ENCODE results near the gene TECPR2. TPM values are rescaled to one million over a fixed set of nuclear protein-coding genes. Genes with fewer than 3 reads are reported as not detected.

TECPR2 gene
- total RNA-seq, 2 donors from 2014 or later, result 7.0 to 51.4 TPM

GRCh38 chr14:102342238-102342637, 20.5 kb upstream of the TECPR2 start:
- ATAC-seq (no peak), DNase-seq (no peak)
- 85 to 90% methylated on average over 5 of the region's 5 CpGs for WGBS, 2 donors
- intact Hi-C loops (cut with DNase I), result no loop called here
- Histone ChIP-seq H3K27ac (no peak overlapping the region), H3K4me1 (no peaks in the 10 kb centered on the region), H3K9me3 (no peaks in the 10 kb centered on the region), H3K27me3 (no peaks in the 10 kb centered on the region), H3K36me3 (replicated peaks in 1 of 2; ENCODE audit: insufficient read depth in 1 of 2, low read depth in 2 of 2) (peaks cover 3 to 39% of the 10 kb centered on the region in 2 donors), H3K4me3 (no peak overlapping the region)
- TF ChIP-seq POLR2A (IDR thresholded peaks at IDR 0.05), result no peak
- no peak for TF ChIP-seq CTCF (IDR thresholded peaks at IDR 0.05)

DNA sequence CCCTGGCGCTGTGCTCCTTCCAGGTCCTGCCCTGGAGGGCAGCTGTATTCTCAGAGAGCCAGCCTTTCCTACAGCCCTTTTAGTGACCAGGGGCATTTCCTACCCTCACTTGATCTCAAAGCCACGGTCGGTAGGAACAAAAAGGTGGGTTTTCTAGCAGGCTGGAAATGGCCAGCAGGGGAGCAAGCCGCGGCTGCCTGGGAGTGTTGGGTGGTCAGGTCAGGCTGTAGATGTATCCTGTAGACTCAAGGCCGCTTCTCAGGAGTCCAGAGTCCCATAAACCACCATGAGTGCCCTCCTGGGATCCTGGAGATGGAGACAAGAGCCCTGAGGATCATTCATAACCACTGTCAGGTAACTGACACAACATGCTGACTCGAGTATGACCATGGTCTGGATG, 18.7 kb upstream of the TECPR2 start:
- H3K27me3 ChIP-seq, result no peaks in the 10 kb centered on the region
- peaks cover 3 to 43% of the 10 kb centered on the region in 2 donors for H3K36me3 ChIP-seq (replicated peaks in 1 of 2; ENCODE audit: insufficient read depth in 1 of 2, low read depth in 2 of 2)
- WGBS, 2 donors, result 80 to 90% methylated on average over 4 to 7 of the region's 7 CpGs
- intact Hi-C loops (cut with DNase I), result no loop called here
- ATAC-seq (no peak), DNase-seq (no peak)
- H3K4me1 ChIP-seq, result no peaks in the 10 kb centered on the region
- no peak overlapping the region for H3K27ac ChIP-seq
- no peak overlapping the region for H3K4me3 ChIP-seq
- H3K9me3 ChIP-seq, result no peaks in the 10 kb centered on the region
- no peak for TF ChIP-seq CTCF (IDR thresholded peaks at IDR 0.05)
- no peak for TF ChIP-seq POLR2A (IDR thresholded peaks at IDR 0.05)

- DNase-seq (no peak), ATAC-seq (no peak)
- Histone ChIP-seq H3K4me1 (no peaks in the 10 kb centered on the region), H3K4me3 (no peak overlapping the region), H3K27ac (no peak overlapping the region), H3K36me3 (replicated peaks in 1 of 2; ENCODE audit: insufficient read depth in 1 of 2, low read depth in 2 of 2) (peaks cover 3 to 40% of the 10 kb centered on the region in 2 donors), H3K9me3 (no peaks in the 10 kb centered on the region), H3K27me3 (no peaks in the 10 kb centered on the region)
- TF ChIP-seq POLR2A (IDR thresholded peaks at IDR 0.05) (no peak), CTCF (IDR thresholded peaks at IDR 0.05) (no peak)
- WGBS, 2 donors, result 75 to 82% methylated on average over 5 of the region's 5 CpGs
- intact Hi-C loops (cut with DNase I), result no loop called here
These were observed 18.3 kb upstream of the TECPR2 start for GRCh38 chr14:102344485-102344884.

- DNase-seq (no peak), ATAC-seq (no peak)
- no peak for TF ChIP-seq CTCF (IDR thresholded peaks at IDR 0.05)
- WGBS, 2 donors, result 76 to 81% methylated on average over 3 of the region's 3 CpGs
- Histone ChIP-seq H3K9me3 (no peaks in the 10 kb centered on the region), H3K4me1 (no peaks in the 10 kb centered on the region), H3K4me3 (no peak overlapping the region), H3K27me3 (no peaks in the 10 kb centered on the region), H3K27ac (no peak overlapping the region), H3K36me3 (replicated peaks in 1 of 2; ENCODE audit: insufficient read depth in 1 of 2, low read depth in 2 of 2) (peaks cover 3 to 40% of the 10 kb centered on the region in 2 donors)
- intact Hi-C loops (cut with DNase I), result no loop called here
These were observed 17.5 kb upstream of the TECPR2 start for GRCh38 chr14:102345232-102345631.

DNA sequence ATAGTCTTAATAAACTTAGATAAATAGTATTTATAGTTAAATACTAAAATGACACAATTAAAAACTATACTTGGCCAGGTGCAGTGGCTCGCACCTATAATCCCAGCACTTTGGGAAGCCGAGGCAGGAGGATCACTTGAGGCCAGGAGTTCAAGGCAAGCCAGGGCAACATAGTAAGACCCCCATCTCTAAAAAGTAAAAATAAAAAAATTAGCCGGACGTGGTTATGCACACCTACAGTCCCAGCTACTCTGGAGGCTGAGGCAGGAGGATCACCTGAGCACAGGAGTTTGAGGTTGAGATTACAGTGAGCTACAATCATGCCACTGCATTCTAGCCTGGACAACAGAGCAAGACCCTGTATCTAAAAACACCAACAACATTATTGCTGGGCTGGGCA, 16.1 kb upstream of the TECPR2 start:
- H3K4me3 ChIP-seq, result no peak overlapping the region
- H3K27ac ChIP-seq, result no peak overlapping the region
- ATAC-seq, result no peak
- DNase-seq, result no peak
- 95 to 100% methylated on average over 4 of the region's 4 CpGs for WGBS, 2 donors
- peaks cover 3 to 39% of the 10 kb centered on the region in 2 donors for H3K36me3 ChIP-seq (replicated peaks in 1 of 2; ENCODE audit: insufficient read depth in 1 of 2, low read depth in 2 of 2)
- TF ChIP-seq CTCF (IDR thresholded peaks at IDR 0.05), result no peak
- no peak for TF ChIP-seq POLR2A (IDR thresholded peaks at IDR 0.05)
- H3K27me3 ChIP-seq, result no peaks in the 10 kb centered on the region
- no peaks in the 10 kb centered on the region for H3K4me1 ChIP-seq
- no peaks in the 10 kb centered on the region for H3K9me3 ChIP-seq
- intact Hi-C loops (cut with DNase I), result no loop called here

Measured in body of pancreas (tissue), 4 donors.